PFSK-1 (cell line): Measurements from ENCODE around the gene LSS.

Experiments
- TAF1 ChIP-seq: IDR thresholded peaks from 2 replicates; pipeline ENCODE4 v1.6.1; 2012; ENCODE audit warnings: low read length, control low read depth, borderline replicate concordance; ENCODE audit not compliant: insufficient read depth
- TF ChIP-seq, protein P1 (sequence below), 2 experiments: IDR thresholded peaks; 2 replicates each; pipeline versions ENCODE4 v1.6.1 to v1.8.0; 2011 to 2012; ENCODE audit warnings: low read depth in 2 of 2, low read length in 2 of 2, control low read depth in 1 of 2, inconsistent platforms in 1 of 2, mild to moderate bottlenecking in 1 of 2, moderate library complexity in 1 of 2; ENCODE audit not compliant: insufficient read depth in 1 of 2

DNA sequence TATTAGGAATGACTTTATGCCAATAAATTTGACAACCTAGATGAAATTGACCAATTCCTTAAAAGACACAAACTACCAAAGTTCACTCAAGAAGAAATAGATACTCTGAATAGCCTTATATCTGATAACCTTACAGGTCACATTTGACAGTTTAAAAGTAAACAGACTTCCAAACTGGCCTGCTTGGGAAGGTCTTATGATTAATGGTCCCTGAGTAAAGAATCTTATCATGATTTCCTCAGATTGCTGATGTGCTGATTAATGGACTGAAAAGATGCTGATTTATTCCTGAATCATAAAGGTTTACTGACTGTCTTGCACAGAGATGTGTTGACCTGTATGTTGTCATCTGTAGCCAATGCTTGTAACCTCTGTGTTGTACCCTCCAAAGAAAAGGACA is 63.5 kb downstream of the LSS start:
- no peak for TF ChIP-seq TAF1
- TF ChIP-seq, protein P1, sequence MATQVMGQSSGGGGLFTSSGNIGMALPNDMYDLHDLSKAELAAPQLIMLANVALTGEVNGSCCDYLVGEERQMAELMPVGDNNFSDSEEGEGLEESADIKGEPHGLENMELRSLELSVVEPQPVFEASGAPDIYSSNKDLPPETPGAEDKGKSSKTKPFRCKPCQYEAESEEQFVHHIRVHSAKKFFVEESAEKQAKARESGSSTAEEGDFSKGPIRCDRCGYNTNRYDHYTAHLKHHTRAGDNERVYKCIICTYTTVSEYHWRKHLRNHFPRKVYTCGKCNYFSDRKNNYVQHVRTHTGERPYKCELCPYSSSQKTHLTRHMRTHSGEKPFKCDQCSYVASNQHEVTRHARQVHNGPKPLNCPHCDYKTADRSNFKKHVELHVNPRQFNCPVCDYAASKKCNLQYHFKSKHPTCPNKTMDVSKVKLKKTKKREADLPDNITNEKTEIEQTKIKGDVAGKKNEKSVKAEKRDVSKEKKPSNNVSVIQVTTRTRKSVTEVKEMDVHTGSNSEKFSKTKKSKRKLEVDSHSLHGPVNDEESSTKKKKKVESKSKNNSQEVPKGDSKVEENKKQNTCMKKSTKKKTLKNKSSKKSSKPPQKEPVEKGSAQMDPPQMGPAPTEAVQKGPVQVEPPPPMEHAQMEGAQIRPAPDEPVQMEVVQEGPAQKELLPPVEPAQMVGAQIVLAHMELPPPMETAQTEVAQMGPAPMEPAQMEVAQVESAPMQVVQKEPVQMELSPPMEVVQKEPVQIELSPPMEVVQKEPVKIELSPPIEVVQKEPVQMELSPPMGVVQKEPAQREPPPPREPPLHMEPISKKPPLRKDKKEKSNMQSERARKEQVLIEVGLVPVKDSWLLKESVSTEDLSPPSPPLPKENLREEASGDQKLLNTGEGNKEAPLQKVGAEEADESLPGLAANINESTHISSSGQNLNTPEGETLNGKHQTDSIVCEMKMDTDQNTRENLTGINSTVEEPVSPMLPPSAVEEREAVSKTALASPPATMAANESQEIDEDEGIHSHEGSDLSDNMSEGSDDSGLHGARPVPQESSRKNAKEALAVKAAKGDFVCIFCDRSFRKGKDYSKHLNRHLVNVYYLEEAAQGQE (IDR thresholded peaks at IDR 0.05; ENCODE audit: insufficient read depth in 1 of 2, low read depth in 2 of 2, low read length in 2 of 2), result no peak
